Measurements from ENCODE around the gene F7.

F7 gene

GRCh38 chr13:113153810-113154748 is 48.5 kb downstream of the F7 start (continued):
- TF ChIP-seq TSHZ1 (tag by site-specific recombination; IDR thresholded peaks at IDR 0.05; ENCODE audit: borderline replicate concordance), result no peak
- TF ChIP-seq ZNF426 (tag by site-specific recombination; IDR thresholded peaks at IDR 0.05), result no peak
- TF ChIP-seq ZNF114 (tag by site-specific recombination; IDR thresholded peaks at IDR 0.05), result no peak
- TF ChIP-seq KLF1 (tag by site-specific recombination; IDR thresholded peaks at IDR 0.05), result no peak
- no peak for TF ChIP-seq PRDM4 (tag by site-specific recombination; IDR thresholded peaks at IDR 0.05)
- TF ChIP-seq, protein P1, sequence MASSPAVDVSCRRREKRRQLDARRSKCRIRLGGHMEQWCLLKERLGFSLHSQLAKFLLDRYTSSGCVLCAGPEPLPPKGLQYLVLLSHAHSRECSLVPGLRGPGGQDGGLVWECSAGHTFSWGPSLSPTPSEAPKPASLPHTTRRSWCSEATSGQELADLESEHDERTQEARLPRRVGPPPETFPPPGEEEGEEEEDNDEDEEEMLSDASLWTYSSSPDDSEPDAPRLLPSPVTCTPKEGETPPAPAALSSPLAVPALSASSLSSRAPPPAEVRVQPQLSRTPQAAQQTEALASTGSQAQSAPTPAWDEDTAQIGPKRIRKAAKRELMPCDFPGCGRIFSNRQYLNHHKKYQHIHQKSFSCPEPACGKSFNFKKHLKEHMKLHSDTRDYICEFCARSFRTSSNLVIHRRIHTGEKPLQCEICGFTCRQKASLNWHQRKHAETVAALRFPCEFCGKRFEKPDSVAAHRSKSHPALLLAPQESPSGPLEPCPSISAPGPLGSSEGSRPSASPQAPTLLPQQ (tag by site-specific recombination; IDR thresholded peaks at IDR 0.05), result no peak
- 0 out of 2 replicates have a peak, but pooled peaks have one; percentile 57 for TF ChIP-seq ZNF24 (tag by site-specific recombination; IDR thresholded peaks at IDR 0.05)
- no peak for TF ChIP-seq ZNF174 (tag by site-specific recombination; IDR thresholded peaks at IDR 0.05)

DNA sequence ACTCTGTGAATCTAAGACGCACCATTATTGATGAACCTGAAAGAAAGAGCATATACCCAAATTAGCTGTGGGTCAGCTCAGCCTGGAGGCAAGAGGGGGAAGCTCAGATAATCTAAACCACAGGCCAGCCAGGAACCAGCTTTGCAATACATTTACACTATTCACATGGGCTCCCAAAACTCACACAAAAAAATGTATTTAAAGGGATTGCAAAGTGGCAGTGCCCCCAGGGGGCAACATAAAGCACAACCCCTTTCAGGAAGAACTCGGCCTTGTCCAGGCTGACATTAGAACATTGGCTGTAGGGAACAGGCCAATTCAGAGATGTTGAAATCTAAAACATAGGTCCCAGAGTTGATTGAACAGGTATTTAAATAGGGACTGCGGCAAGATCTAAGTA is 49.6 kb downstream of the F7 start:
- Histone ChIP-seq H3K9me3 (ENCODE audit: control insufficient read depth, insufficient read depth, low read depth, low read length) (no peaks in the 10 kb centered on the region), H3K4me1 (ENCODE audit: control insufficient read depth, insufficient read depth, low read length) (peaks cover 2% of the 10 kb centered on the region), H3K27ac (ENCODE audit: extremely low read depth, low read depth, low read length) (no peak overlapping the region), H3K36me3 (ENCODE audit: control insufficient read depth in 2 of 2, insufficient read depth in 1 of 2, low read length in 2 of 2) (no peaks in the 10 kb centered on the region), H3K4me3 (ENCODE audit: low read depth, low read length) (no peak overlapping the region)
- ChIA-PET POLR2A (interaction anchor here (0.5 kb wide), 1 partner anchor 15 kb away, joined by 7 read pairs; no protein-coding TSS in a partner anchor), CTCF (interaction anchor here (0.6 kb wide), 2 partner anchors 12 to 128 kb away, joined by 4 read pairs; no protein-coding TSS in a partner anchor)
- TF ChIP-seq ZNF266 (tag by site-specific recombination; IDR thresholded peaks at IDR 0.05; ENCODE audit: low read depth), result no peak
- TF ChIP-seq ZNF114 (tag by site-specific recombination; IDR thresholded peaks at IDR 0.05), result no peak
- TF ChIP-seq ZBTB26 (tag by site-specific recombination; optimal IDR thresholded peaks at IDR 0.05), result no peak
- TF ChIP-seq REPIN1 (tag by site-specific recombination; IDR thresholded peaks at IDR 0.05; ENCODE audit: low read depth), result no peak
- TF ChIP-seq ZSCAN5A (tag by site-specific recombination; IDR thresholded peaks at IDR 0.05), result no peak
- TF ChIP-seq, protein P2, sequence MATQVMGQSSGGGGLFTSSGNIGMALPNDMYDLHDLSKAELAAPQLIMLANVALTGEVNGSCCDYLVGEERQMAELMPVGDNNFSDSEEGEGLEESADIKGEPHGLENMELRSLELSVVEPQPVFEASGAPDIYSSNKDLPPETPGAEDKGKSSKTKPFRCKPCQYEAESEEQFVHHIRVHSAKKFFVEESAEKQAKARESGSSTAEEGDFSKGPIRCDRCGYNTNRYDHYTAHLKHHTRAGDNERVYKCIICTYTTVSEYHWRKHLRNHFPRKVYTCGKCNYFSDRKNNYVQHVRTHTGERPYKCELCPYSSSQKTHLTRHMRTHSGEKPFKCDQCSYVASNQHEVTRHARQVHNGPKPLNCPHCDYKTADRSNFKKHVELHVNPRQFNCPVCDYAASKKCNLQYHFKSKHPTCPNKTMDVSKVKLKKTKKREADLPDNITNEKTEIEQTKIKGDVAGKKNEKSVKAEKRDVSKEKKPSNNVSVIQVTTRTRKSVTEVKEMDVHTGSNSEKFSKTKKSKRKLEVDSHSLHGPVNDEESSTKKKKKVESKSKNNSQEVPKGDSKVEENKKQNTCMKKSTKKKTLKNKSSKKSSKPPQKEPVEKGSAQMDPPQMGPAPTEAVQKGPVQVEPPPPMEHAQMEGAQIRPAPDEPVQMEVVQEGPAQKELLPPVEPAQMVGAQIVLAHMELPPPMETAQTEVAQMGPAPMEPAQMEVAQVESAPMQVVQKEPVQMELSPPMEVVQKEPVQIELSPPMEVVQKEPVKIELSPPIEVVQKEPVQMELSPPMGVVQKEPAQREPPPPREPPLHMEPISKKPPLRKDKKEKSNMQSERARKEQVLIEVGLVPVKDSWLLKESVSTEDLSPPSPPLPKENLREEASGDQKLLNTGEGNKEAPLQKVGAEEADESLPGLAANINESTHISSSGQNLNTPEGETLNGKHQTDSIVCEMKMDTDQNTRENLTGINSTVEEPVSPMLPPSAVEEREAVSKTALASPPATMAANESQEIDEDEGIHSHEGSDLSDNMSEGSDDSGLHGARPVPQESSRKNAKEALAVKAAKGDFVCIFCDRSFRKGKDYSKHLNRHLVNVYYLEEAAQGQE (tag by site-specific recombination; IDR thresholded peaks at IDR 0.05), result no peak

Data from HEK293 (cell line).